IMR-90 (cell line): ENCODE measurements around the gene C17orf50. TPM values are rescaled to one million over a fixed set of nuclear protein-coding genes. Genes with fewer than 3 reads are reported as not detected.

ENCODE experiments used
- ATAC-seq: fragments of 200-7000 bp; cut with Tn5 transposase; 2 replicates; pipeline ENCODE4 v1.9.1; 2020; ENCODE audit warnings: low read depth, mild to moderate bottlenecking, moderate library complexity
- BruUV-seq: library from RNA; stranded (reverse); fragments of 400-500 nt; replicated peaks from 2 replicates; lab custom pipeline; 2021; lab: Mats Ljungman, UMichigan
- CTCF ChIA-PET: fragments of 300-600 bp; formaldehyde crosslinking; extraction: SDS; loops from one replicate; lab custom pipeline; 2021; ENCODE audit warnings: antibody characterized with exemption; lab: Yijun Ruan, JAX
- POLR2A ChIA-PET: fragments of 300-600 bp; sonication (Branson Sonifier 250); formaldehyde crosslinking; loops from one replicate; lab custom pipeline; 2022; ENCODE audit warnings: antibody characterized with exemption; ENCODE audit not compliant: unreplicated experiment; lab: Charles Lee
- DNase-seq: peaks from one replicate; pipeline ENCODE4 v3.0.0; 2013
- H2AFZ ChIP-seq: replicated peaks from 2 replicates; pipeline ENCODE3; 2013; ENCODE audit warnings: low read length, mild to moderate bottlenecking; ENCODE audit not compliant: poor library complexity
- H2AK5ac ChIP-seq: 2 replicates; pipeline ENCODE4 v1.6.1; 2013; ENCODE audit warnings: low read depth, low read length, inconsistent platforms
- H2AK9ac ChIP-seq: replicated peaks from 2 replicates; pipeline ENCODE3; 2013; ENCODE audit warnings: mild to moderate bottlenecking, low read depth, low read length, moderate library complexity; ENCODE audit not compliant: poor library complexity
- H2BK120ac ChIP-seq: 2 replicates; pipeline ENCODE4 v1.6.1; 2013; ENCODE audit warnings: low read depth, low read length, inconsistent platforms
- H2BK15ac ChIP-seq: 3 replicates; pipeline ENCODE4 v1.6.1; 2013; ENCODE audit warnings: low read depth, low read length, inconsistent platforms
- H2BK20ac ChIP-seq: 2 replicates; pipeline ENCODE4 v1.6.1; 2013; ENCODE audit warnings: low read depth, mild to moderate bottlenecking, inconsistent platforms, low read length, moderate library complexity
- H2BK5ac ChIP-seq: 2 replicates; pipeline ENCODE4 v1.6.1; 2013; ENCODE audit warnings: mild to moderate bottlenecking, low read depth, low read length, inconsistent platforms; ENCODE audit not compliant: poor library complexity, severe bottlenecking
- H3K14ac ChIP-seq: replicated peaks from 2 replicates; pipeline ENCODE4 v1.6.1; 2013; ENCODE audit warnings: low read depth, low read length, inconsistent platforms
- H3K18ac ChIP-seq: 2 replicates; pipeline ENCODE4 v1.6.1; 2013; ENCODE audit warnings: low read depth, low read length, control low read depth
- H3K23ac ChIP-seq: 2 replicates; pipeline ENCODE4 v1.6.1; 2013; ENCODE audit warnings: low read depth, low read length, inconsistent platforms
- H3K27ac ChIP-seq: 2 replicates; pipeline ENCODE4 v1.5.1; 2013; ENCODE audit warnings: mild to moderate bottlenecking, control low read depth, low read length; ENCODE audit not compliant: insufficient read depth
- H3K27me3 ChIP-seq: 2 replicates; pipeline ENCODE4 v1.6.1; 2013; ENCODE audit warnings: low read length; ENCODE audit not compliant: control insufficient read depth, insufficient read depth
- H3K36me3 ChIP-seq: 2 replicates; pipeline ENCODE4 v1.6.1; 2013; ENCODE audit warnings: low read length, mixed read lengths; ENCODE audit not compliant: control insufficient read depth, insufficient read depth
- H3K4ac ChIP-seq: 2 replicates; pipeline ENCODE4 v1.6.1; 2013; ENCODE audit warnings: low read depth, low read length, inconsistent platforms
- H3K4me1 ChIP-seq: 2 replicates; pipeline ENCODE4 v1.6.1; 2013; ENCODE audit warnings: low read length, mixed read lengths; ENCODE audit not compliant: control insufficient read depth, insufficient read depth
- H3K4me2 ChIP-seq: 2 replicates; pipeline ENCODE4 v1.6.1; 2013; ENCODE audit warnings: low read depth, mild to moderate bottlenecking, control low read depth, low read length, moderate library complexity
- H3K4me3 ChIP-seq: 2 replicates; pipeline ENCODE4 v1.5.1; 2013; ENCODE audit warnings: low read depth, mild to moderate bottlenecking, control low read depth, low read length, moderate library complexity; ENCODE audit not compliant: insufficient read depth
- H3K56ac ChIP-seq: 2 replicates; pipeline ENCODE4 v1.6.1; 2013; ENCODE audit warnings: low read length, inconsistent platforms; ENCODE audit not compliant: insufficient read depth; ENCODE audit errors: extremely low read depth
- H3K79me1 ChIP-seq, 2 experiments: 2 replicates each; pipeline ENCODE4 v1.6.1; 2013; ENCODE audit warnings: low read length in 2 of 2, inconsistent platforms in 1 of 2, low read depth in 1 of 2
- H3K9ac ChIP-seq: 2 replicates; pipeline ENCODE4 v1.6.1; 2013; ENCODE audit warnings: low read depth, low read length, control low read depth
- H3K9me1 ChIP-seq: 2 replicates; pipeline ENCODE4 v1.6.1; 2013; ENCODE audit warnings: low read length, inconsistent platforms; ENCODE audit not compliant: insufficient read depth
- H3K9me3 ChIP-seq: 2 replicates; pipeline ENCODE4 v1.6.1; 2013; ENCODE audit warnings: low read length; ENCODE audit not compliant: control insufficient read depth, insufficient read depth
- H4K20me1 ChIP-seq: 2 replicates; pipeline ENCODE4 v1.6.1; 2013; ENCODE audit warnings: low read length, inconsistent platforms; ENCODE audit not compliant: insufficient read depth
- H4K5ac ChIP-seq: 2 replicates; pipeline ENCODE4 v1.6.1; 2013; ENCODE audit warnings: mild to moderate bottlenecking, low read depth, low read length, control low read depth
- H4K8ac ChIP-seq, 2 experiments: 2 replicates each; pipeline ENCODE4 v1.6.1; 2013; ENCODE audit warnings: low read depth in 2 of 2, low read length in 2 of 2, control low read depth in 1 of 2, inconsistent platforms in 1 of 2
- H4K91ac ChIP-seq: 2 replicates; pipeline ENCODE4 v1.6.1; 2013; ENCODE audit warnings: low read depth, low read length, inconsistent platforms; ENCODE audit not compliant: insufficient read depth
- BHLHE40 ChIP-seq: fragments of 150-350 bp; IDR thresholded peaks from 2 replicates; pipeline ENCODE4 v1.6.1; 2016; ENCODE audit warnings: mild to moderate bottlenecking, low read depth, low read length
- CEBPB ChIP-seq: IDR thresholded peaks from 2 replicates; pipeline ENCODE4 v1.6.1; 2012; ENCODE audit warnings: low read depth, low read length, improper control_type of control experiment
- CHD1 ChIP-seq: IDR thresholded peaks from 2 replicates; pipeline ENCODE4 v1.6.1; 2012; ENCODE audit warnings: low read depth, low read length, improper control_type of control experiment
- FOS ChIP-seq: fragments of 150-350 bp; IDR thresholded peaks from 2 replicates; pipeline ENCODE4 v1.6.1; 2016; ENCODE audit warnings: low read depth, low read length
- MAFK ChIP-seq: IDR thresholded peaks from 2 replicates; pipeline ENCODE4 v1.6.1; 2012; ENCODE audit warnings: low read depth, low read length, improper control_type of control experiment
- MAZ ChIP-seq: IDR thresholded peaks from 2 replicates; pipeline ENCODE4 v1.6.1; 2012; ENCODE audit warnings: low read depth, mild to moderate bottlenecking, low read length, improper control_type of control experiment, moderate library complexity, borderline replicate concordance
- MXI1 ChIP-seq: IDR thresholded peaks from 2 replicates; pipeline ENCODE4 v1.6.1; 2012; ENCODE audit warnings: low read depth, mild to moderate bottlenecking, low read length, moderate library complexity, borderline replicate concordance
- NFE2L2 ChIP-seq: fragments of 150-350 bp; IDR thresholded peaks from 2 replicates; pipeline ENCODE4 v1.6.1; 2016; ENCODE audit warnings: low read depth, mild to moderate bottlenecking, low read length
- POLR2A ChIP-seq: IDR thresholded peaks from 2 replicates; pipeline ENCODE4 v1.6.1; 2012; ENCODE audit warnings: mild to moderate bottlenecking, low read depth, low read length
- RAD21 ChIP-seq: IDR thresholded peaks from 2 replicates; pipeline ENCODE4 v1.6.1; 2012; ENCODE audit warnings: low read length, improper control_type of control experiment
- RCOR1 ChIP-seq: IDR thresholded peaks from 2 replicates; pipeline ENCODE4 v1.6.1; 2012; ENCODE audit warnings: mild to moderate bottlenecking, low read length, improper control_type of control experiment; ENCODE audit not compliant: insufficient replicate concordance
- RFX5 ChIP-seq: IDR thresholded peaks from 2 replicates; pipeline ENCODE4 v1.8.0; 2012; ENCODE audit warnings: low read depth, mild to moderate bottlenecking, low read length, moderate library complexity
- SMC3 ChIP-seq: fragments of 150-350 bp; IDR thresholded peaks from 2 replicates; pipeline ENCODE4 v1.6.1; 2016; ENCODE audit warnings: low read depth, mild to moderate bottlenecking, antibody characterized with exemption, low read length, moderate library complexity
- WGBS, 2 experiments: methylation state at CpG; one replicate each; pipeline versions ENCODE4 v1.1.5 to v1.1.7; 2013; ENCODE audit warnings: missing lambda C conversion rate in 2 of 2; ENCODE audit not compliant: insufficient read length in 1 of 2; ENCODE audit errors: extremely low coverage in 2 of 2; 5-methylcytosine and 5-hydroxymethylcytosine counted together
- dilution Hi-C: fragments of 300-500 bp; cut with HindIII; formaldehyde crosslinking; loops from one replicate; pipeline ENCODE4 v1.14.3; 2018; ENCODE audit warnings: low sequenced_read_pairs; ENCODE audit not compliant: unreplicated experiment
- in situ Hi-C: fragments of 300-500 bp; cut with MboI; formaldehyde crosslinking; loops from 3 replicates; pipeline ENCODE4 v1.14.3; 2019; ENCODE audit warnings: low sequenced_read_pairs, inconsistent platforms, mixed read lengths
- intact Hi-C: fragments of 100-400 bp; cut with micrococcal nuclease; formaldehyde crosslinking; loops from 2 replicates; pipeline ENCODE4 v1.10.0; 2022
- polyA plus RNA-seq, 3 experiments: library from polyadenylated mRNA; depleted of rRNA; stranded (reverse); fragments of >200 nt; gene quantifications; 2 replicates each; pipeline ENCODE4 v1.2.3, GENCODE V29; 2012; ENCODE audit warnings: low replicate concordance in 1 of 3
- total RNA-seq: library from RNA; depleted of rRNA; stranded (reverse); fragments of >200 nt; gene quantifications from 2 replicates; pipeline ENCODE4 v1.2.3, GENCODE V29; 2012
- TF ChIP-seq, protein P1 (sequence below): conservative IDR thresholded peaks from 2 replicates; pipeline ENCODE4 v1.5.1; 2012; ENCODE audit warnings: mild to moderate bottlenecking, low read depth, low read length, improper control_type of control experiment
- TF ChIP-seq, protein P2 (sequence below): fragments of 150-350 bp; IDR thresholded peaks from 2 replicates; pipeline ENCODE4 v1.6.1; 2017; ENCODE audit warnings: mild to moderate bottlenecking, antibody characterized with exemption, low read length, low read depth
- TF ChIP-seq, protein P3 (sequence below): fragments of 150-350 bp; IDR thresholded peaks from 2 replicates; pipeline ENCODE4 v1.6.1; 2016; ENCODE audit warnings: low read depth, mild to moderate bottlenecking, low read length, moderate library complexity, borderline replicate concordance

The C17orf50 gene
- total and polyA plus RNA-seq, 2 of the 4 experiments (the other 2 are of a cell fraction) = not detected

DNA sequence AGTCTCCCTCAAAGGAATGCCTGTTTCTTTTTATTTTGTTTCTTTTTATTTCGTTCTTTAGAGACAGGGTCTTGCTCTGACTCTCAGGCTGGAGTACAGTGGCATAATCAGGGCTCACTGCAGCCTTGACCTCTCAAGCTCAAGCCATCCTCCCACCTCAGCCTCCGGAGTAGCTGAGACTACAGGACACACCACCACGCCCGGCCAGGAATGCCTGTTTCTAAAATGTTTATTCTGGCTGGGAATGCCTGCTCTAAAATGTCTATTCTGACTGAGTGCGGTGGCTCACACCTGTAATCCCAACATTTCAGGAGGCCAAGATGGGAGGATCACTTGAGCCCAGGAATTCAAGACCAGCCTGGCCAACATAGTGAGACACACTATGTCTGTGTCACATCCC lies 37.2 kb downstream of the C17orf50 start:
- no peaks in the 10 kb centered on the region for H3K9me1 ChIP-seq
- intact Hi-C loops (no loop called here), in situ Hi-C loops (no loop called here), dilution Hi-C loops (no loop called here)
- H2AK9ac ChIP-seq = no peak overlapping the region
- H3K4me2 ChIP-seq = no peak overlapping the region
- TF ChIP-seq NFE2L2 = no peak
- no peak for TF ChIP-seq MAZ
- no peak for TF ChIP-seq CEBPB
- TF ChIP-seq POLR2A = no peak
- TF ChIP-seq, protein P1, sequence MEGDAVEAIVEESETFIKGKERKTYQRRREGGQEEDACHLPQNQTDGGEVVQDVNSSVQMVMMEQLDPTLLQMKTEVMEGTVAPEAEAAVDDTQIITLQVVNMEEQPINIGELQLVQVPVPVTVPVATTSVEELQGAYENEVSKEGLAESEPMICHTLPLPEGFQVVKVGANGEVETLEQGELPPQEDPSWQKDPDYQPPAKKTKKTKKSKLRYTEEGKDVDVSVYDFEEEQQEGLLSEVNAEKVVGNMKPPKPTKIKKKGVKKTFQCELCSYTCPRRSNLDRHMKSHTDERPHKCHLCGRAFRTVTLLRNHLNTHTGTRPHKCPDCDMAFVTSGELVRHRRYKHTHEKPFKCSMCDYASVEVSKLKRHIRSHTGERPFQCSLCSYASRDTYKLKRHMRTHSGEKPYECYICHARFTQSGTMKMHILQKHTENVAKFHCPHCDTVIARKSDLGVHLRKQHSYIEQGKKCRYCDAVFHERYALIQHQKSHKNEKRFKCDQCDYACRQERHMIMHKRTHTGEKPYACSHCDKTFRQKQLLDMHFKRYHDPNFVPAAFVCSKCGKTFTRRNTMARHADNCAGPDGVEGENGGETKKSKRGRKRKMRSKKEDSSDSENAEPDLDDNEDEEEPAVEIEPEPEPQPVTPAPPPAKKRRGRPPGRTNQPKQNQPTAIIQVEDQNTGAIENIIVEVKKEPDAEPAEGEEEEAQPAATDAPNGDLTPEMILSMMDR = no peak
- no peak for TF ChIP-seq RFX5
- TF ChIP-seq SMC3 = no peak
- TF ChIP-seq FOS = no peak
- TF ChIP-seq, protein P2, sequence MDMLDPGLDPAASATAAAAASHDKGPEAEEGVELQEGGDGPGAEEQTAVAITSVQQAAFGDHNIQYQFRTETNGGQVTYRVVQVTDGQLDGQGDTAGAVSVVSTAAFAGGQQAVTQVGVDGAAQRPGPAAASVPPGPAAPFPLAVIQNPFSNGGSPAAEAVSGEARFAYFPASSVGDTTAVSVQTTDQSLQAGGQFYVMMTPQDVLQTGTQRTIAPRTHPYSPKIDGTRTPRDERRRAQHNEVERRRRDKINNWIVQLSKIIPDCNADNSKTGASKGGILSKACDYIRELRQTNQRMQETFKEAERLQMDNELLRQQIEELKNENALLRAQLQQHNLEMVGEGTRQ = no peak
- TF ChIP-seq CHD1 = no peak
- no peak for TF ChIP-seq RAD21
- no peak for TF ChIP-seq BHLHE40
- no peak for TF ChIP-seq RCOR1
- TF ChIP-seq MAFK = no peak
- no peak for TF ChIP-seq MXI1
- TF ChIP-seq, protein P3, sequence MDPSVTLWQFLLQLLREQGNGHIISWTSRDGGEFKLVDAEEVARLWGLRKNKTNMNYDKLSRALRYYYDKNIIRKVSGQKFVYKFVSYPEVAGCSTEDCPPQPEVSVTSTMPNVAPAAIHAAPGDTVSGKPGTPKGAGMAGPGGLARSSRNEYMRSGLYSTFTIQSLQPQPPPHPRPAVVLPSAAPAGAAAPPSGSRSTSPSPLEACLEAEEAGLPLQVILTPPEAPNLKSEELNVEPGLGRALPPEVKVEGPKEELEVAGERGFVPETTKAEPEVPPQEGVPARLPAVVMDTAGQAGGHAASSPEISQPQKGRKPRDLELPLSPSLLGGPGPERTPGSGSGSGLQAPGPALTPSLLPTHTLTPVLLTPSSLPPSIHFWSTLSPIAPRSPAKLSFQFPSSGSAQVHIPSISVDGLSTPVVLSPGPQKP = no peak
- CTCF ChIA-PET = interaction anchor here (0.9 to 1.1 kb wide), 2 partner anchors 11 to 19 kb away, joined by 3 read pairs; no protein-coding TSS in a partner anchor
- peaks cover 59% of the 10 kb centered on the region for H3K27me3 ChIP-seq
- ATAC-seq (no peak), DNase-seq (no peak)
- no peak overlapping the region for H2BK15ac ChIP-seq
- no peak overlapping the region for H3K56ac ChIP-seq
- H4K91ac ChIP-seq = no peak overlapping the region
- H3K9ac ChIP-seq = no peak overlapping the region
- H2BK20ac ChIP-seq = no peak overlapping the region
- POLR2A ChIA-PET = no interaction called here
- H4K5ac ChIP-seq = no peak overlapping the region
- no TSS peak for BruUV-seq
- H3K27ac ChIP-seq = no peak overlapping the region
- no peak overlapping the region for H2AFZ ChIP-seq
- no peak overlapping the region for H3K23ac ChIP-seq
- no peaks in the 10 kb centered on the region for H3K9me3 ChIP-seq
- no peak overlapping the region for H3K4me3 ChIP-seq
- H3K36me3 ChIP-seq = no peaks in the 10 kb centered on the region
- H2BK5ac ChIP-seq = no peak overlapping the region
- no peak overlapping the region for H3K4ac ChIP-seq
- no peak overlapping the region for H3K14ac ChIP-seq
- no peak overlapping the region for H2AK5ac ChIP-seq
- H3K18ac ChIP-seq = no peak overlapping the region
- no peak overlapping the region for H4K8ac ChIP-seq
- no CpG with 5 or more reads among the region's 5 CpGs for WGBS, 2 experiments
- no peaks in the 10 kb centered on the region; the same call in 1 of the 2 replicates for H3K4me1 ChIP-seq
- H4K20me1 ChIP-seq = no peaks in the 10 kb centered on the region
- no peak overlapping the region for H2BK120ac ChIP-seq
- H3K79me1 ChIP-seq = no peaks in the 10 kb centered on the region
